ENCODE data around the gene ZSCAN30. TPM values are rescaled to one million over a fixed set of nuclear protein-coding genes. Genes with fewer than 3 reads are reported as not detected.

The ZSCAN30 gene
- total and polyA plus RNA-seq, 2 of the 13 experiments (the other 11 are each of a cell fraction or from before 2014, with no cell fraction given) = 7.4 to 7.7 TPM

GRCh38 chr18:35223797-35224196 lies 66.2 kb downstream of the ZSCAN30 start:
- no peak for FAIRE-seq
- Histone ChIP-seq H3K27me3 (ENCODE audit: control insufficient read depth in 1 of 2, insufficient read depth in 2 of 2, low read length in 2 of 2) (peaks cover 0 to 5% of the 10 kb centered on the region in 2 experiments; a peak in 1 of 5 replicates), H3K36me3 (replicated peaks in 1 of 2; ENCODE audit: control insufficient read depth in 1 of 2, insufficient read depth in 2 of 2, low read length in 2 of 2) (no peaks in the 10 kb centered on the region), H3K79me2 (ENCODE audit: insufficient read depth, low read length) (no peaks in the 10 kb centered on the region), H3K27ac (ENCODE audit: extremely low read length, insufficient read depth, low read length) (no peak overlapping the region), H3K9me3 (ENCODE audit: low read length) (no peaks in the 10 kb centered on the region), H3K4me1 (ENCODE audit: insufficient read depth, low read length) (no peaks in the 10 kb centered on the region), H3K9ac (ENCODE audit: insufficient read depth, low read depth, low read length) (no peak overlapping the region), H4K20me1 (ENCODE audit: insufficient read depth, low read length) (no peaks in the 10 kb centered on the region), H3K4me2 (ENCODE audit: low read depth, low read length) (no peak overlapping the region), H2AFZ (ENCODE audit: low read length) (no peak overlapping the region), H3K4me3 (replicated peaks in 1 of 3; ENCODE audit: insufficient read depth in 1 of 3, low read depth in 2 of 3, low read length in 3 of 3) (no peak overlapping the region)
- BruUV-seq (replicated peaks) = no TSS peak
- no peak for DNase-seq (ENCODE audit: low spot score)
- WGBS (ENCODE audit: low lambda C conversion rate) = 12% methylated on average over 3 of the region's 3 CpGs
- no peak for ATAC-seq
- CTCF ChIA-PET (ENCODE audit: low intra/inter-chr PET ratio, low total read pairs) = no interaction called here
- POLR2A ChIA-PET = no interaction called here
- no peak for TF ChIP-seq MEIS1 (CRISPR knock-in tag; IDR thresholded peaks at IDR 0.05; ENCODE audit: borderline replicate concordance)
- TF ChIP-seq FUBP1 (CRISPR knock-in tag; IDR thresholded peaks at IDR 0.05; ENCODE audit: borderline replicate concordance) = no peak
- TF ChIP-seq MAFK (conservative IDR thresholded peaks at IDR 0.05 in 1 of 2, IDR thresholded peaks at IDR 0.05 in 1 of 2; ENCODE audit: low read length in 2 of 2) = peak in 1 of 2 experiments; percentile 68; a peak in 3 of 4 replicates
- no peak for TF ChIP-seq SSRP1 (CRISPR knock-in tag; IDR thresholded peaks at IDR 0.05)
- no peak for TF ChIP-seq ZNF576 (CRISPR knock-in tag; IDR thresholded peaks at IDR 0.05)
- no peak for TF ChIP-seq ZNF839 (CRISPR knock-in tag; IDR thresholded peaks at IDR 0.05; ENCODE audit: borderline replicate concordance)
- TF ChIP-seq ZMYM3 (CRISPR knock-in tag; IDR thresholded peaks at IDR 0.05) = no peak
- no peak for TF ChIP-seq ZNF546 (CRISPR knock-in tag; conservative IDR thresholded peaks at IDR 0.05)
- peak; percentile 52; the same call in 1 of the 2 replicates for TF ChIP-seq MAFF (IDR thresholded peaks at IDR 0.05; ENCODE audit: low read depth, low read length)
- in situ Hi-C loops (cut with HindIII; ENCODE audit: extremely low pct_ligation_motif_present, low pct_unique_long_range_greater_than_20kb) (no loop called here), intact Hi-C loops (cut with micrococcal nuclease; ENCODE audit: unreplicated experiment) (no loop called here)

Measured in HepG2 (cell line).